ENCODE data around the gene NOL4L.

NOL4L gene

DNA sequence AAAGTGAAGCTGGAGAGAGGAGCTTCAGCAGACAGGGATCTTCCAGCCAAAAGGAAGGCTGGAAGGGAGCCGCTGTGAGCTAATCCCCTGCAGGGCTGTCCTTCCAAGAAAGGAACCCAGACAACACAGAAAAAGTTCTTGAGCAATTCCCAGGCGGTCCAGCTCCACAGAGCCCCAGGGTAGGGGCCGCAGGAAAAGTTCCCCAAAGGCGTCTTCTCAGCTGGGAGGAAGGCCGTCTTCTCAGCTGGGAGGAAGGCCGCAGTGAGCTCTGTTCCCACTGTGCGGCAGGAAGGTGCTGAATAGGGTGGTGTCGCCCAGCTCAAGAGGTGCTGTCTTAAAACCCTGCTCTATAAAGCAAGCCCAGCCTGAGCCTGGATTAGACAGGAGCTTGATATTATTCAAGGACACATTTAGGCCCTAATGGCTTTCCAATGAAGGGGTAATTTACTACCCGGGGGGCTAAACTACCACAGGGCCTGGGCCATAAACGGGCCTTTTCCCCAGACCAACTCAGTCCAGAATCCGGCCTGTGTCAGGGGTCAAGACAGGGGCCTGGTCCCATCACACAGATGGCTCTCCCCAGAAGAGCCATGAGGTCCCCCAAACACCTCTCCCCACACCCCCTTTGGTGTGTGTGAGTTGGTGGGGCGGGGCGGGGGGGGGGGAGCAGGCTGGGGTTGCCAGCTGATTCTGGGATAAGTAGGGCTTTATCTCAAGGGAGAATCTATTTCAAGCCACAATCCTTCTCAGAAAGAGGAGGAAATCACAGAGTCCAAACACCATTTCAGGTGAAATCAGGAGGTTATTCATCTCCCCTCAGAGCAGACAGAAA, 103.6 kb downstream of the NOL4L start:
- DNase-seq: no peak

DNA sequence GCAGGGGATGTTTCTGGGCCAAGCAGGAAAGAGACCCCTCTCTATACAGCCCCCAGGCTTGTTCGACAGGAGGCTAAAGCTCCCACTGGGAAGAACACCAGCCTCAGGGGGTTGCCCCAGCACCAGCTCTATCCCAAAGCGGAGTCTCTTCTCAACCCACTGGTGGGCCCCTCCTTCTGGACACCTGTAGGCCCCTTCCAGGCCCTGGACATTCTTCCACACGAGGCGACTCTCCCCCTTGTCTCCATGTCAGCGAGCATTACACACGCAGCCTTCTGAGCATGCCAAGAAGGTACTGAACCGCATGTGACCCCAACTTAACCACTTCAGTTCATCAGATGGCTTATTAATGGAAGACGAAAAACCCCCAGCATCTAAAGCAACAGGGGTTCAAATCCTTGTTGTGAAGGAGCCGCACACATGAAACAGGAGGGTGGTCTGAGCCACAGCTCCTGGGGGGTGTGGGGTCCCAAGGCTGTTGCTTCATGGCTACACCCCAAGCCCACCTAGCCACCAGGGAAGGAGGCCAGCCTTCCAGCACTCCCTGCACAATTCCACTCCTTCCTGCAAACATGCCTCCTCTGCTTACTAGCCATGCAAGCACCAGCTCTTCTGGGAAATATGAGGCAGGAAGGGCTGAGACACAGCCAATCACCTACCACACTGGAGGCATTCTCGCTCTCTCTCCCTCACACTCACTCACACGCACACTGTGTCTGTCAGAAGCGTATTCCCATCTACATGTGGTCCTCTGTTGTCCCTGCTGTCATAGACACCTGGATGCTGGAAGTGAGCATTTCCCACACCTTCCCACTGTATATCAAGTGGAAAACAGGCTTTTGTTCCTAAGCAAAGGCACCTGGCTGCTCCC, 104.5 kb downstream of the NOL4L start:
- DNase-seq: no peak

- DNase-seq: no peak
Measured at GRCh38 chr20:32479697-32480171, 105.4 kb downstream of the NOL4L start.

DNA sequence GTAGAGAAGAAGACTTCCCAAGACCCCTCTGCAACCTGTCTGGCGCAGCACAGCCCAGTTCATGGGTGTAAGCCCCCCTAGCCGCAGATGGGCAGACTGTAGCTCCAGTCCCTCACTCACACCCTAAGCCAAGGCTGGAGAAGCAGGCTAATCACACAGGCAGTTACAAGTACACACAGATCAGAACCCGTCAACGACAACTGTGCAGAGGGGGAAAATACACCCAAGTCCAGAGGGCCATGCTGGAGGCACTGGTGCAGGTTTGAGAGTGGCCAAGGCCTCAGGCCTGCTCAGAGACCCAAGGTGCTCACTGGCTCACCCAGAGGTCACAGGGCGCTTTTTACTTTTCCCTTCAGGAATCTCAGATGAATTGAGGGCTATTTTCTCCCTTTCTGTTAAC, 106.1 kb downstream of the NOL4L start:
- no peak for DNase-seq

- no peak for DNase-seq
Measured at GRCh38 chr20:32478576-32478975, 106.6 kb downstream of the NOL4L start.

GRCh38 chr20:32477594-32478512, 107.3 kb downstream of the NOL4L start:
- DNase-seq: no peak

GRCh38 chr20:32476684-32477593, 108.2 kb downstream of the NOL4L start:
- no peak for DNase-seq

DNA sequence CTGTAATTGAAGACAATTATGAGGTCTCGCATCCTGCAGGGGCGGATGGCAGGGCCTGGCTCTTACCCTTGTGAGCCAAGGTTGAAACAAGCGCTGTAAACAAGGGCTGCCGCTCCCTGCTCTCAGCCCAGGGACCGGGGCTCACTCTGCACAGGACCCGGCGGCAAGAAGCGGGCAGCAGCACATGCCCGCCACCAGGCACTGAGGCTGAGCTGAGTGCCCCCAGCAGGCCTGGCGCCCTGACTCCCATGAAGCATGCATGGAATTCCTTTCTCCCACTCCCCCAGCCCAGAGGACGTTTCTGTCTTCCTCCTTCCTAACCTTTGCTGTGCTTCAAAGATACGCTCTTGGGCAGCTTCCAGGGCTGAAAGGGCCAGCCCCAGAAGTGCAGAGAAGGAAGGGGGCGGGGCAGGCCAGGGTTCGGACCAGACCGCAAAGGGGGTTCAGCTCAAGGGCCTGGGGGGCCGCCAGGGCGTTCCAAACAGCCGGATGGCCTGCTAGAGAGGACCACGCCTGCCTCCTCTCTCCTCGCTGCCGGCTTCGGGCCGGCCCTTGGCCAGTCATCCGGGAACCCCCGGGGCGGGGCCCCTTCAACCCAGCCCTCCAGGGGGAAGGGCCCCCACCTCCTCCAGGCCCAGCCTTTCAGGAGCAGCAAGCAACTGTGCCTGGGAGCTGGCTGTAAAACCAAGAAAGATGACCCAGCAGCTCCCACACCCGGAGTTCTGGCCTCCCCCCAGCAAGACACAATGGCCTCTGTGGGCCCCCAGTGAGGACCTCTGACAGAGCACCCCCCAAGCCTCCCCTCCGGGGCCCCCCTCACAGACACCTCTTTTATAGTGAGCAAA, 109.9 kb downstream of the NOL4L start:
- DNase-seq: no peak

DNA sequence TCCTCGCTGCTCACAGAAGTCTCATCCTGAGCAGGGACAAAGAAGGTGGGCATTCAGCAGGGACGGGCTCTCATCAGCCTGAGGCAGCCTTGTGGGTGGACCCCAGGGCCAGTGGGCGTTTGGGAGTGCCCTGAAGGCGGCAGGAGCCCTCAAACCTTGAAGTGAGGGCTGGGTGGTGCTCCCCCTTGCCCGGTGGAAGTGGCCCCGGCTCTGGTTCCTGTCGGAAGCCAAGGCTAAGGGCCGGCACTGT, 110.5 kb downstream of the NOL4L start:
- DNase-seq: no peak

GRCh38 chr20:32474009-32474716, 111.0 kb downstream of the NOL4L start:
- DNase-seq: no peak

DNA sequence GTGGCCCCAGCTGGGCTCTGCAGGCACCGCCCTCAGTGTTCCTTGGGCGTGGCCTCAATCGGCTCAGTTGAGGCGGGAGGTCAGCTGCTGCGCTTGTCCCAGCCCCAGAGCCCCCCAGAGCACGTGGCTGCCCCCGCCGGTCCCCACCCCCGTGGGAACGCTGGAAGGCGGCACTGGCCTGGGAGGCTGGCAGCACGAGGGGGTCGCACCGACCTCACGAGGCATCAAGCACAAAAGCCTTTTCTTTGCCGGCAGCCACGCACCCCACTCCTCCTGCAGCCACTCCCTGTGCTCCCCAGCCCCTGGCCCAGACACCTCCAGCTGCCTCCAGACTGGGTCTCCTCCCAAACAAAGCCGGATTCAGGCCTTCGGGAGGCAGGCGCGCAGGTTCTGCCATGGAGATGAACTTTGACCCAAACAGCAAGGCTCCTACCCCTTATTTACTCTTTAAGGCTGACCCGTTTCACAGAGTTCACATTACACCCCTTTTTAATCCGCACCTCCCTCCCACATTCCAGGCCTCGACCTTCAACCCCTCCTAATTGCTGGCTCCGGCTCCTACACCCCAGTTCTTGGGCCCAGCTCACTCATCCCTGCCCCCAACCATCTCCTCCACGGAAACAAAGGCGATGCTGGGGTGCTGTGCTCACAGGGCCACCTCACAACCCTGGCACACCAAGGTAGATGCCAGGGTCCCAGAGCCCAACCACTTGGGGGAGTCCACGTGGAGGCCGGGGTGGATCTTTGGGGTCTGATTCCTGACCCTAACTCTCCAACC, 111.7 kb downstream of the NOL4L start:
- no peak for DNase-seq

GRCh38 chr20:32472581-32473207, 112.4 kb downstream of the NOL4L start:
- DNase-seq: no peak

GRCh38 chr20:32470940-32471339, 114.2 kb downstream of the NOL4L start:
- DNase-seq: no peak

DNA sequence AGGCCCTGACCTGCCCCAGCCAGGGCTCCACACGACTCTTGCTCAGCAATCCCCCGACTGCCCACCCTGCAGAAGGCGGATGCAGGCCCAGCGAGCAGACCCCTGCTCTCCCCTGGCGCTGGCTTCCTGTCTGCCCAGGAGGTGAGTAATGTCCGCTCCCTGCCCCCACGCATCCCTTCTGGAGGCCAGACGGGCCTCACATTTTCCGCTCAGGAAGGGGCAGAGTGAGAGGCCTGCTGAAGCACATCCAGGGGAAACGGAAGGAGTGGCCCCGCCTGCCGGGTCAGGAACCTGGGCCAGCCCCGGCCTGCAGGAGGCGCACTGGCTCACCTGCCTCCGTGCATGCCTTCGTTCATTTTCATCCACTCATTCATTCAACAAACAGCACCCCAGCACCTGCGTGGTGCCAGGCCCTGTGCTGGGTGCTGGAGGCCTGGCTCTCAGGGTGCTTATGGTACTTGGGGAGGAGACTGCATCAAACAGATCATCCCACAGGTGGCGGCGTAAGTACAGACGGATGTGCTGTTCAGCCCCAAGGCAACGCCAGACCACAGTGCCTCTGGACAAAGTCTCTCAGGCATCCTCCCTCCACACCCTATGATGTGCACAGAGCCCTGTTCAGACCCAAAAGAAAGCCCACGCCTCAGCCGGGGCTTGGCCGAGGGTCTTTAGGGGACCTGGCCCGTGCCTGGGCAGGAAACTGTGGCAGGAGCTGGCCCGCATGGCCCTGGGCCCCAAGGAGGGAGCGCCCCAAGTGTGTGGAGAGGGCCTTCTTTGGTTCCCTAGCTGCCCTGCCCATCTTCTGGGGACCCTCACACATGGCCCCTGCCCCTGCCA, 114.9 kb downstream of the NOL4L start:
- no peak for DNase-seq

GRCh38 chr20:32468860-32469259, 116.3 kb downstream of the NOL4L start:
- no peak for DNase-seq

- DNase-seq: no peak
Measured at GRCh38 chr20:32468313-32468640, 116.9 kb downstream of the NOL4L start.

DNA sequence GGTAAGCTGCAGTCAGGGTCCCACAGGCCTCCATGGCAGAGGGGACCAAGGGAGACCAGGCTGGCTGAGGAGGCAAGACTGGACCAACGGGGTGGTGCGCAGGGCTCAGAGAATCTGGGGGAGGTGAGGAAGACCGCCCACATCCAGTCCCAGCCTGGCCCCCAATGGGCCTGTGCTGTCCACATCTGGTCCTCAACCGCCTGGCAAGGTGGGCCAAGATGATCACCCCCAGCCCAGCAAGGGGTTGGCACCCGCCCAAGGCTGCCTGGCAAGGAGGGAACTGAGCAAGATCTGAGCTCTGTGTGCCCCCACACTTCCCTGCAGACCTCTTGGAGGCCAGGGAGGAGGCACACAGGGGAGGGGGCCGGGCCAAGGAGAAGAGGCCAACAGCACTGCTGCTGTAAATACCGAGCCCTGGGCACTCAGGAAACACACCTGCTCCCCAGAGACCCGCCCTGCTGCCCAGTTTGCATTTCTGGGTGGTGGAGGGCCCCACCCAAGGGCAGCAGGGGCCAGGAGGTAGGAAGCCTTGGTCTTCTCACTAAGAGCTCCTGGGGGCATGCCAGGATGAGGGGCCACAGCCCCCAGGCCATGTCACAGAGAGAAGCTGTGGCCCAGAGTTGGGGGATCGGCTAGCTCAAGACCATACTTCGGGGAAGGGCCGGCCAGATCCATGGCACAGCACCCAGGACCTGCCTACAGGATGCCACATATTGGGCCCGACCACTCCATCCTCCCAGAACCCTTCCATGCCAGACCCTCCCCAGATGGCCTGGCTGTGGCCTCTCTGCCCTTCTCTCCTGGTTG, 117.4 kb downstream of the NOL4L start:
- DNase-seq: no peak

All from NCI-H2107 (cell line).